GM12878 (cell line): ENCODE results near the gene HIRIP3. TPM values are rescaled to one million over a fixed set of nuclear protein-coding genes. Genes with fewer than 3 reads are reported as not detected.
"Not testable (repeated sequence)": the region's sequence is repeated elsewhere in the genome, so short reads cannot be mapped to it uniquely, and the experiment has no call there.

Experiments used
- ATAC-seq: fragments of 200-7000 bp; cut with Tn5 transposase; 3 replicates; pipeline ENCODE4 v1.9.1; 2020; ENCODE audit warnings: mild to moderate bottlenecking, moderate library complexity
- BruUV-seq: library from RNA; stranded (reverse); fragments of 400-500 nt; replicated peaks from 2 replicates; lab custom pipeline; 2021; lab: Mats Ljungman, UMichigan
- CTCF ChIA-PET: fragments of 300-600 bp; sonication (Branson Sonifier 250); formaldehyde crosslinking; extraction: SDS; loops from one replicate; lab custom pipeline; 2021; ENCODE audit warnings: inconsistent platforms; lab: Yijun Ruan, JAX
- POLR2A ChIA-PET: fragments of 350-600 bp; formaldehyde crosslinking; extraction: SDS; loops from one replicate; lab custom pipeline; 2021; ENCODE audit warnings: inconsistent platforms; lab: Charles Lee
- RAD21 ChIA-PET: fragments of 300-600 bp; sonication (Branson Sonifier 250); formaldehyde crosslinking; loops from one replicate; lab custom pipeline; 2023; ENCODE audit warnings: antibody characterized with exemption; ENCODE audit not compliant: unreplicated experiment; lab: Charles Lee
- SMC1A ChIA-PET: fragments of 300-600 bp; sonication (Branson Sonifier 250); formaldehyde crosslinking; loops from one replicate; lab custom pipeline; 2023; ENCODE audit not compliant: unreplicated experiment, uncharacterized antibody; lab: Charles Lee
- DNase-seq: peaks from one replicate; pipeline ENCODE4 v3.0.0-alpha.2; 2011; ENCODE audit warnings: low read depth, low spot score
- FAIRE-seq: peaks from 3 replicates; lab custom pipeline; 2011; peaks lifted over from hg19 to GRCh38; lab: Jason Lieb, UNC
- H2AFZ ChIP-seq: 2 replicates; pipeline ENCODE4 v1.6.0; 2011; ENCODE audit warnings: low read depth, low read length, control low read depth; ENCODE audit not compliant: control insufficient read depth
- H3K27ac ChIP-seq: 2 replicates; pipeline ENCODE4 v1.5.1; 2011; ENCODE audit warnings: control low read depth; ENCODE audit not compliant: control insufficient read depth, insufficient read depth
- H3K27me3 ChIP-seq, 2 experiments: replicated peaks in 1 of 2; 2 replicates each; pipeline versions ENCODE4 v1.6.0 to v1.6.1; 2011; ENCODE audit warnings: low read length in 1 of 2; ENCODE audit not compliant: control insufficient read depth in 2 of 2, insufficient read depth in 2 of 2
- H3K36me3 ChIP-seq, 2 experiments: 2 replicates each; pipeline ENCODE4 v1.5.1; 2011; ENCODE audit warnings: low read length in 1 of 2; ENCODE audit not compliant: control insufficient read depth in 2 of 2, insufficient read depth in 2 of 2
- H3K4me1 ChIP-seq: 2 replicates; pipeline ENCODE4 v1.6.1; 2011; ENCODE audit warnings: mild to moderate bottlenecking, low read length, moderate library complexity, mixed read lengths; ENCODE audit not compliant: control insufficient read depth, insufficient read depth
- H3K4me2 ChIP-seq: 2 replicates; pipeline ENCODE4 v1.6.0; 2011; ENCODE audit warnings: control low read depth; ENCODE audit not compliant: control insufficient read depth, insufficient read depth
- H3K4me3 ChIP-seq: fragments of 200-600 bp; sonication (generic); 2 replicates; pipeline ENCODE4 v1.5.1; 2016
- H3K79me2 ChIP-seq: 2 replicates; pipeline ENCODE4 v1.6.0; 2011; ENCODE audit warnings: low read length; ENCODE audit not compliant: control insufficient read depth, insufficient read depth
- H3K9ac ChIP-seq: 2 replicates; pipeline ENCODE4 v1.8.0; 2011; ENCODE audit warnings: low read length, control low read depth, mixed read lengths; ENCODE audit not compliant: control insufficient read depth, insufficient read depth
- H3K9me3 ChIP-seq: replicated peaks from 3 replicates; pipeline ENCODE4 v1.5.1; 2011; ENCODE audit warnings: mild to moderate bottlenecking, low read length; ENCODE audit not compliant: control insufficient read depth, insufficient read depth
- H4K20me1 ChIP-seq: 2 replicates; pipeline ENCODE4 v1.6.0; 2011; ENCODE audit not compliant: control insufficient read depth, insufficient read depth
- MYC ChIP-seq: IDR thresholded peaks from 2 replicates; pipeline ENCODE4 v1.6.1; 2011; ENCODE audit warnings: mild to moderate bottlenecking, low read length, moderate library complexity, inconsistent platforms; ENCODE audit not compliant: insufficient read depth, insufficient replicate concordance, insufficient read length, severe bottlenecking
- NR2C1 ChIP-seq: fragments of 450-650 bp; IDR thresholded peaks from 2 replicates; pipeline ENCODE4 v1.6.1; 2017; ENCODE audit warnings: antibody characterized with exemption, mild to moderate bottlenecking, moderate library complexity
- NR2C2 ChIP-seq: IDR thresholded peaks from 2 replicates; pipeline ENCODE4 v1.6.1; 2011; ENCODE audit warnings: borderline replicate concordance, low read depth; ENCODE audit not compliant: control insufficient read depth, insufficient read length
- PAX8 ChIP-seq: fragments of 450-650 bp; IDR thresholded peaks from 2 replicates; pipeline ENCODE4 v1.6.1; 2017; ENCODE audit warnings: mild to moderate bottlenecking, moderate library complexity
- STAT1 ChIP-seq: fragments of 450-650 bp; conservative IDR thresholded peaks from 2 replicates; pipeline ENCODE4 v1.6.1; 2014; ENCODE audit warnings: antibody characterized with exemption, mild to moderate bottlenecking
- TCF7 ChIP-seq: IDR thresholded peaks from 2 replicates; pipeline ENCODE4 v1.6.1; 2014; ENCODE audit warnings: antibody characterized with exemption, borderline replicate concordance
- WGBS: methylation state at CpG from one replicate; pipeline ENCODE4 v1.1.6; 2016; ENCODE audit warnings: low lambda C conversion rate; ENCODE audit not compliant: insufficient replicate concordance, insufficient coverage; ENCODE audit errors: missing lambda C conversion rate; 5-methylcytosine and 5-hydroxymethylcytosine counted together
- in situ Hi-C: fragments of 300-500 bp; cut with MboI; formaldehyde crosslinking; loops from 9 replicates; pipeline ENCODE4 v1.14.3; 2018; ENCODE audit warnings: mixed read lengths
- intact Hi-C: fragments of 100-400 bp; cut with micrococcal nuclease; formaldehyde crosslinking; loops from one replicate; pipeline ENCODE4 v1.14.2; 2022; ENCODE audit not compliant: unreplicated experiment
- polyA plus RNA-seq, 11 experiments: library from polyadenylated mRNA; depleted of rRNA in 4 of 11; unstranded in 6 of 11; stranded (reverse) in 5 of 11; fragments of >200 nt; fragmentation: Nextera tagmentation in 4 of 11; fragmentation: Illumina TruSeq in 1 of 11; extraction: Ambion mirVana in 4 of 11; extraction: Trizol in 1 of 11; gene quantifications; 1 replicate in 1 of 11; 2 replicates in 10 of 11; pipeline versions ENCODE4 v1.2.1 to v1.2.3, GENCODE V29; 2011 to 2016; ENCODE audit warnings: inconsistent platforms in 2 of 11, missing spikeins in 2 of 11, low read depth in 1 of 11
- total RNA-seq, 4 experiments: library from RNA; depleted of rRNA in 3 of 4; stranded (reverse); fragments of >200 nt in 3 of 4; fragmentation: Illumina TruSeq in 1 of 4; extraction: Trizol in 1 of 4; gene quantifications; 2 replicates each; pipeline versions ENCODE4 v1.2.1 to v1.2.3, GENCODE V29; 2013 to 2021
- TF ChIP-seq, protein P1 (sequence below): fragments of 450-650 bp; IDR thresholded peaks from 2 replicates; pipeline ENCODE4 v1.6.1; 2017; ENCODE audit warnings: mild to moderate bottlenecking

HIRIP3 gene
- total and polyA plus RNA-seq, 10 of the 15 experiments (the other 5 are each of a cell fraction or from before 2014, with no cell fraction given), result 4.1 to 43.5 (median 23.9) TPM

DNA sequence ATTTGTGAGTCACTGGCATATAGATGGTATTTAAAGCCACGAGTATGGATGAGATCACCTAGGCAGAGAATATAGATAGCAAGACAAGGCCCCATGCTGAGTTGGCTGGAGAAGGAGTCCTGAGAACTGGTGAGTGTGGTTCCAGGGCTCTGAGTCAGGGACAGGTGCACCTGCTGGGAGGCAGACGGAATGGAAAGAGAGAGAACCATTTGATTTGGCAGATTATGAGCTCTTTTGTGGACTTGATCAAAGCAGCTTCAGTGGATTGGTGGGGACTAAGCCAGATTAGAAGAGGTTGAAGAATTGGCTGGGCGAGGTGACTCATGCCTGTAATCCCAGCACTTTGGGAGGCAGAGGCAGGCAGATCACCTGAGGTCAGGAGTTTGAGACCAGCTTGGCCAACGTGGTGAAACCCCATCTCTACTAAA is 23.3 kb upstream of the HIRIP3 start (continued):
- no peak for TF ChIP-seq TCF7
- no peak for TF ChIP-seq PAX8
- TF ChIP-seq MYC, result no peak
- TF ChIP-seq NR2C2, result no peak
- TF ChIP-seq STAT1, result no peak
- TF ChIP-seq, protein P1, sequence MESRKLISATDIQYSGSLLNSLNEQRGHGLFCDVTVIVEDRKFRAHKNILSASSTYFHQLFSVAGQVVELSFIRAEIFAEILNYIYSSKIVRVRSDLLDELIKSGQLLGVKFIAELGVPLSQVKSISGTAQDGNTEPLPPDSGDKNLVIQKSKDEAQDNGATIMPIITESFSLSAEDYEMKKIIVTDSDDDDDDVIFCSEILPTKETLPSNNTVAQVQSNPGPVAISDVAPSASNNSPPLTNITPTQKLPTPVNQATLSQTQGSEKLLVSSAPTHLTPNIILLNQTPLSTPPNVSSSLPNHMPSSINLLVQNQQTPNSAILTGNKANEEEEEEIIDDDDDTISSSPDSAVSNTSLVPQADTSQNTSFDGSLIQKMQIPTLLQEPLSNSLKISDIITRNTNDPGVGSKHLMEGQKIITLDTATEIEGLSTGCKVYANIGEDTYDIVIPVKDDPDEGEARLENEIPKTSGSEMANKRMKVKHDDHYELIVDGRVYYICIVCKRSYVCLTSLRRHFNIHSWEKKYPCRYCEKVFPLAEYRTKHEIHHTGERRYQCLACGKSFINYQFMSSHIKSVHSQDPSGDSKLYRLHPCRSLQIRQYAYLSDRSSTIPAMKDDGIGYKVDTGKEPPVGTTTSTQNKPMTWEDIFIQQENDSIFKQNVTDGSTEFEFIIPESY, result no peak
- TF ChIP-seq NR2C1, result no peak

GRCh38 chr16:30017937-30018336 is 22.5 kb upstream of the HIRIP3 start:
- intact Hi-C loops, H3K27me3 ChIP-seq, ATAC-seq, H4K20me1 ChIP-seq, H3K4me3 ChIP-seq, FAIRE-seq, BruUV-seq, H3K9ac ChIP-seq, H3K4me2 ChIP-seq, H3K27ac ChIP-seq, H3K79me2 ChIP-seq, H3K36me3 ChIP-seq, H3K9me3 ChIP-seq, DNase-seq, H2AFZ ChIP-seq, H3K4me1 ChIP-seq: not testable (repeated sequence)
- SMC1A ChIA-PET, result interaction anchor here (0.7 kb wide), 1 partner anchor 94 kb away, joined by 3 read pairs; no protein-coding TSS in a partner anchor
- CTCF ChIA-PET, result interaction anchor here (0.6 to 3.0 kb wide), 7 partner anchors 12 to 210 kb away, joined by 3 to 12 read pairs (median 4); partner anchors contain the start of gene TLCD3B
- WGBS, result 80% methylated on average over 2 of the region's 4 CpGs
- RAD21 ChIA-PET, result interaction anchor here (1.0 kb wide), 1 partner anchor 825 kb away, joined by 5 read pairs; no protein-coding TSS in a partner anchor
- in situ Hi-C loops, result loop anchor here (25.0 kb wide), 1 partner anchor 906 kb away; no protein-coding TSS in a partner anchor
- POLR2A ChIA-PET, result interaction anchor here (0.6 kb wide), 1 partner anchor 52 kb away, joined by 7 read pairs; no protein-coding TSS in a partner anchor
